IMR-90 (cell line): ENCODE measurements around the gene RRAGD. TPM values are rescaled to one million over a fixed set of nuclear protein-coding genes. Genes with fewer than 3 reads are reported as not detected.

Experiments used
- ATAC-seq: fragments of 200-7000 bp; cut with Tn5 transposase; 2 replicates; pipeline ENCODE4 v1.9.1; 2020; ENCODE audit warnings: low read depth, mild to moderate bottlenecking, moderate library complexity
- BruUV-seq: library from RNA; stranded (reverse); fragments of 400-500 nt; replicated peaks from 2 replicates; lab custom pipeline; 2021; lab: Mats Ljungman, UMichigan
- CTCF ChIA-PET: fragments of 300-600 bp; formaldehyde crosslinking; extraction: SDS; loops from one replicate; lab custom pipeline; 2021; ENCODE audit warnings: antibody characterized with exemption; lab: Yijun Ruan, JAX
- POLR2A ChIA-PET: fragments of 300-600 bp; sonication (Branson Sonifier 250); formaldehyde crosslinking; loops from one replicate; lab custom pipeline; 2022; ENCODE audit warnings: antibody characterized with exemption; ENCODE audit not compliant: unreplicated experiment; lab: Charles Lee
- DNase-seq: peaks from one replicate; pipeline ENCODE4 v3.0.0; 2013
- H2AFZ ChIP-seq: replicated peaks from 2 replicates; pipeline ENCODE3; 2013; ENCODE audit warnings: low read length, mild to moderate bottlenecking; ENCODE audit not compliant: poor library complexity
- H2AK5ac ChIP-seq: 2 replicates; pipeline ENCODE4 v1.6.1; 2013; ENCODE audit warnings: low read depth, low read length, inconsistent platforms
- H2AK9ac ChIP-seq: replicated peaks from 2 replicates; pipeline ENCODE3; 2013; ENCODE audit warnings: mild to moderate bottlenecking, low read depth, low read length, moderate library complexity; ENCODE audit not compliant: poor library complexity
- H2BK120ac ChIP-seq: 2 replicates; pipeline ENCODE4 v1.6.1; 2013; ENCODE audit warnings: low read depth, low read length, inconsistent platforms
- H2BK15ac ChIP-seq: 3 replicates; pipeline ENCODE4 v1.6.1; 2013; ENCODE audit warnings: low read depth, low read length, inconsistent platforms
- H2BK20ac ChIP-seq: 2 replicates; pipeline ENCODE4 v1.6.1; 2013; ENCODE audit warnings: low read depth, mild to moderate bottlenecking, inconsistent platforms, low read length, moderate library complexity
- H2BK5ac ChIP-seq: 2 replicates; pipeline ENCODE4 v1.6.1; 2013; ENCODE audit warnings: mild to moderate bottlenecking, low read depth, low read length, inconsistent platforms; ENCODE audit not compliant: poor library complexity, severe bottlenecking
- H3K14ac ChIP-seq: replicated peaks from 2 replicates; pipeline ENCODE4 v1.6.1; 2013; ENCODE audit warnings: low read depth, low read length, inconsistent platforms
- H3K18ac ChIP-seq: 2 replicates; pipeline ENCODE4 v1.6.1; 2013; ENCODE audit warnings: low read depth, low read length, control low read depth
- H3K23ac ChIP-seq: 2 replicates; pipeline ENCODE4 v1.6.1; 2013; ENCODE audit warnings: low read depth, low read length, inconsistent platforms
- H3K27ac ChIP-seq: 2 replicates; pipeline ENCODE4 v1.5.1; 2013; ENCODE audit warnings: mild to moderate bottlenecking, control low read depth, low read length; ENCODE audit not compliant: insufficient read depth
- H3K27me3 ChIP-seq: 2 replicates; pipeline ENCODE4 v1.6.1; 2013; ENCODE audit warnings: low read length; ENCODE audit not compliant: control insufficient read depth, insufficient read depth
- H3K36me3 ChIP-seq: 2 replicates; pipeline ENCODE4 v1.6.1; 2013; ENCODE audit warnings: low read length, mixed read lengths; ENCODE audit not compliant: control insufficient read depth, insufficient read depth
- H3K4ac ChIP-seq: 2 replicates; pipeline ENCODE4 v1.6.1; 2013; ENCODE audit warnings: low read depth, low read length, inconsistent platforms
- H3K4me1 ChIP-seq: 2 replicates; pipeline ENCODE4 v1.6.1; 2013; ENCODE audit warnings: low read length, mixed read lengths; ENCODE audit not compliant: control insufficient read depth, insufficient read depth
- H3K4me2 ChIP-seq: 2 replicates; pipeline ENCODE4 v1.6.1; 2013; ENCODE audit warnings: low read depth, mild to moderate bottlenecking, control low read depth, low read length, moderate library complexity
- H3K4me3 ChIP-seq: 2 replicates; pipeline ENCODE4 v1.5.1; 2013; ENCODE audit warnings: low read depth, mild to moderate bottlenecking, control low read depth, low read length, moderate library complexity; ENCODE audit not compliant: insufficient read depth
- H3K56ac ChIP-seq: 2 replicates; pipeline ENCODE4 v1.6.1; 2013; ENCODE audit warnings: low read length, inconsistent platforms; ENCODE audit not compliant: insufficient read depth; ENCODE audit errors: extremely low read depth
- H3K79me1 ChIP-seq, 2 experiments: 2 replicates each; pipeline ENCODE4 v1.6.1; 2013; ENCODE audit warnings: low read length in 2 of 2, inconsistent platforms in 1 of 2, low read depth in 1 of 2
- H3K9ac ChIP-seq: 2 replicates; pipeline ENCODE4 v1.6.1; 2013; ENCODE audit warnings: low read depth, low read length, control low read depth
- H3K9me1 ChIP-seq: 2 replicates; pipeline ENCODE4 v1.6.1; 2013; ENCODE audit warnings: low read length, inconsistent platforms; ENCODE audit not compliant: insufficient read depth
- H3K9me3 ChIP-seq: 2 replicates; pipeline ENCODE4 v1.6.1; 2013; ENCODE audit warnings: low read length; ENCODE audit not compliant: control insufficient read depth, insufficient read depth
- H4K20me1 ChIP-seq: 2 replicates; pipeline ENCODE4 v1.6.1; 2013; ENCODE audit warnings: low read length, inconsistent platforms; ENCODE audit not compliant: insufficient read depth
- H4K5ac ChIP-seq: 2 replicates; pipeline ENCODE4 v1.6.1; 2013; ENCODE audit warnings: mild to moderate bottlenecking, low read depth, low read length, control low read depth
- H4K8ac ChIP-seq, 2 experiments: 2 replicates each; pipeline ENCODE4 v1.6.1; 2013; ENCODE audit warnings: low read depth in 2 of 2, low read length in 2 of 2, control low read depth in 1 of 2, inconsistent platforms in 1 of 2
- H4K91ac ChIP-seq: 2 replicates; pipeline ENCODE4 v1.6.1; 2013; ENCODE audit warnings: low read depth, low read length, inconsistent platforms; ENCODE audit not compliant: insufficient read depth
- BHLHE40 ChIP-seq: fragments of 150-350 bp; IDR thresholded peaks from 2 replicates; pipeline ENCODE4 v1.6.1; 2016; ENCODE audit warnings: mild to moderate bottlenecking, low read depth, low read length
- CEBPB ChIP-seq: IDR thresholded peaks from 2 replicates; pipeline ENCODE4 v1.6.1; 2012; ENCODE audit warnings: low read depth, low read length, improper control_type of control experiment
- CHD1 ChIP-seq: IDR thresholded peaks from 2 replicates; pipeline ENCODE4 v1.6.1; 2012; ENCODE audit warnings: low read depth, low read length, improper control_type of control experiment
- FOS ChIP-seq: fragments of 150-350 bp; IDR thresholded peaks from 2 replicates; pipeline ENCODE4 v1.6.1; 2016; ENCODE audit warnings: low read depth, low read length
- MAFK ChIP-seq: IDR thresholded peaks from 2 replicates; pipeline ENCODE4 v1.6.1; 2012; ENCODE audit warnings: low read depth, low read length, improper control_type of control experiment
- MAZ ChIP-seq: IDR thresholded peaks from 2 replicates; pipeline ENCODE4 v1.6.1; 2012; ENCODE audit warnings: low read depth, mild to moderate bottlenecking, low read length, improper control_type of control experiment, moderate library complexity, borderline replicate concordance
- MXI1 ChIP-seq: IDR thresholded peaks from 2 replicates; pipeline ENCODE4 v1.6.1; 2012; ENCODE audit warnings: low read depth, mild to moderate bottlenecking, low read length, moderate library complexity, borderline replicate concordance
- POLR2A ChIP-seq: IDR thresholded peaks from 2 replicates; pipeline ENCODE4 v1.6.1; 2012; ENCODE audit warnings: mild to moderate bottlenecking, low read depth, low read length
- RAD21 ChIP-seq: IDR thresholded peaks from 2 replicates; pipeline ENCODE4 v1.6.1; 2012; ENCODE audit warnings: low read length, improper control_type of control experiment
- RCOR1 ChIP-seq: IDR thresholded peaks from 2 replicates; pipeline ENCODE4 v1.6.1; 2012; ENCODE audit warnings: mild to moderate bottlenecking, low read length, improper control_type of control experiment; ENCODE audit not compliant: insufficient replicate concordance
- SMC3 ChIP-seq: fragments of 150-350 bp; IDR thresholded peaks from 2 replicates; pipeline ENCODE4 v1.6.1; 2016; ENCODE audit warnings: low read depth, mild to moderate bottlenecking, antibody characterized with exemption, low read length, moderate library complexity
- WGBS, 2 experiments: methylation state at CpG; one replicate each; pipeline versions ENCODE4 v1.1.5 to v1.1.7; 2013; ENCODE audit warnings: missing lambda C conversion rate in 2 of 2; ENCODE audit not compliant: insufficient read length in 1 of 2; ENCODE audit errors: extremely low coverage in 2 of 2; 5-methylcytosine and 5-hydroxymethylcytosine counted together
- dilution Hi-C: fragments of 300-500 bp; cut with HindIII; formaldehyde crosslinking; loops from one replicate; pipeline ENCODE4 v1.14.3; 2018; ENCODE audit warnings: low sequenced_read_pairs; ENCODE audit not compliant: unreplicated experiment
- in situ Hi-C: fragments of 300-500 bp; cut with MboI; formaldehyde crosslinking; loops from 3 replicates; pipeline ENCODE4 v1.14.3; 2019; ENCODE audit warnings: low sequenced_read_pairs, inconsistent platforms, mixed read lengths
- intact Hi-C: fragments of 100-400 bp; cut with micrococcal nuclease; formaldehyde crosslinking; loops from 2 replicates; pipeline ENCODE4 v1.10.0; 2022
- polyA plus RNA-seq, 3 experiments: library from polyadenylated mRNA; depleted of rRNA; stranded (reverse); fragments of >200 nt; gene quantifications; 2 replicates each; pipeline ENCODE4 v1.2.3, GENCODE V29; 2012; ENCODE audit warnings: low replicate concordance in 1 of 3
- total RNA-seq: library from RNA; depleted of rRNA; stranded (reverse); fragments of >200 nt; gene quantifications from 2 replicates; pipeline ENCODE4 v1.2.3, GENCODE V29; 2012
- TF ChIP-seq, protein P1 (sequence below): conservative IDR thresholded peaks from 2 replicates; pipeline ENCODE4 v1.5.1; 2012; ENCODE audit warnings: mild to moderate bottlenecking, low read depth, low read length, improper control_type of control experiment
- TF ChIP-seq, protein P2 (sequence below): fragments of 150-350 bp; IDR thresholded peaks from 2 replicates; pipeline ENCODE4 v1.6.1; 2017; ENCODE audit warnings: mild to moderate bottlenecking, antibody characterized with exemption, low read length, low read depth

RRAGD gene
- total and polyA plus RNA-seq, 2 of the 4 experiments (the other 2 are of a cell fraction): not detected

DNA sequence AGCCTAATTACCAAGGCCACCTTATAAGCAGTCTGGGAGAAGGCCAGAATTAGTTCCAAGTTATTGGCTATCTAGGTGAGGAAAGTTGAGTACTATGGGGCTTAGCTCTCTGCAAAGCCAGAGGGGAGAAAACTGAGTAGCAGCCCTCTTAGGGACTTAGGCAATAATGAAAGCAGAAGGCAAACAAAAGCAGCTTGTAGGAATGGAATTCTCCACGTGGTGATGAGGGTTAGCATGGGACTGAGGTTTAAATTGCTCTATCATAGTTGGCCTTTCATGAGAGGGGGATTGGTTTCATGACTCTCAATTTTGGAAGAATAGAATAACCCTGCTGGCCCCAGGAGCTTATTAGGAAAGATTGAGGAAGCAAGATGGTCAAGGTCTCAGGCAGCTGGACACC lies 52.5 kb downstream of the RRAGD start:
- Histone ChIP-seq H4K8ac (no peak overlapping the region), H3K18ac (no peak overlapping the region), H3K4me1 (no peaks in the 10 kb centered on the region), H3K36me3 (no peaks in the 10 kb centered on the region), H3K56ac (no peak overlapping the region), H2BK15ac (no peak overlapping the region), H3K4me3 (no peak overlapping the region), H3K14ac (no peak overlapping the region), H3K9me1 (no peaks in the 10 kb centered on the region), H2BK120ac (no peak overlapping the region), H2AK5ac (no peak overlapping the region), H4K91ac (no peak overlapping the region), H3K79me1 (no peaks in the 10 kb centered on the region), H2AFZ (no peak overlapping the region), H3K27ac (no peak overlapping the region), H2BK20ac (no peak overlapping the region), H3K4ac (no peak overlapping the region), H2BK5ac (no peak overlapping the region), H3K4me2 (no peak overlapping the region), H4K20me1 (no peaks in the 10 kb centered on the region), H3K23ac (no peak overlapping the region), H4K5ac (no peak overlapping the region), H3K9me3 (no peaks in the 10 kb centered on the region), H3K9ac (no peak overlapping the region), H2AK9ac (no peak overlapping the region), H3K27me3 (no peaks in the 10 kb centered on the region)
- ChIA-PET CTCF (no interaction called here), POLR2A (interaction anchor here (0.6 kb wide), 1 partner anchor 253 kb away, joined by 6 read pairs; no protein-coding TSS in a partner anchor)
- dilution Hi-C loops (no loop called here), intact Hi-C loops (no loop called here), in situ Hi-C loops (loop anchor here (25.0 kb wide), 2 partner anchors 222 to 372 kb away; partner anchors contain the start of gene PM20D2)
- WGBS, 2 experiments: no CpG with 5 or more reads among the region's 1 CpG
- ATAC-seq (no peak), DNase-seq (no peak)
- TF ChIP-seq, protein P1, sequence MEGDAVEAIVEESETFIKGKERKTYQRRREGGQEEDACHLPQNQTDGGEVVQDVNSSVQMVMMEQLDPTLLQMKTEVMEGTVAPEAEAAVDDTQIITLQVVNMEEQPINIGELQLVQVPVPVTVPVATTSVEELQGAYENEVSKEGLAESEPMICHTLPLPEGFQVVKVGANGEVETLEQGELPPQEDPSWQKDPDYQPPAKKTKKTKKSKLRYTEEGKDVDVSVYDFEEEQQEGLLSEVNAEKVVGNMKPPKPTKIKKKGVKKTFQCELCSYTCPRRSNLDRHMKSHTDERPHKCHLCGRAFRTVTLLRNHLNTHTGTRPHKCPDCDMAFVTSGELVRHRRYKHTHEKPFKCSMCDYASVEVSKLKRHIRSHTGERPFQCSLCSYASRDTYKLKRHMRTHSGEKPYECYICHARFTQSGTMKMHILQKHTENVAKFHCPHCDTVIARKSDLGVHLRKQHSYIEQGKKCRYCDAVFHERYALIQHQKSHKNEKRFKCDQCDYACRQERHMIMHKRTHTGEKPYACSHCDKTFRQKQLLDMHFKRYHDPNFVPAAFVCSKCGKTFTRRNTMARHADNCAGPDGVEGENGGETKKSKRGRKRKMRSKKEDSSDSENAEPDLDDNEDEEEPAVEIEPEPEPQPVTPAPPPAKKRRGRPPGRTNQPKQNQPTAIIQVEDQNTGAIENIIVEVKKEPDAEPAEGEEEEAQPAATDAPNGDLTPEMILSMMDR: no peak
- no peak for TF ChIP-seq MAZ
- TF ChIP-seq SMC3: no peak
- no peak for TF ChIP-seq MAFK
- no peak for TF ChIP-seq MXI1
- TF ChIP-seq, protein P2, sequence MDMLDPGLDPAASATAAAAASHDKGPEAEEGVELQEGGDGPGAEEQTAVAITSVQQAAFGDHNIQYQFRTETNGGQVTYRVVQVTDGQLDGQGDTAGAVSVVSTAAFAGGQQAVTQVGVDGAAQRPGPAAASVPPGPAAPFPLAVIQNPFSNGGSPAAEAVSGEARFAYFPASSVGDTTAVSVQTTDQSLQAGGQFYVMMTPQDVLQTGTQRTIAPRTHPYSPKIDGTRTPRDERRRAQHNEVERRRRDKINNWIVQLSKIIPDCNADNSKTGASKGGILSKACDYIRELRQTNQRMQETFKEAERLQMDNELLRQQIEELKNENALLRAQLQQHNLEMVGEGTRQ: no peak
- TF ChIP-seq CEBPB: no peak
- no peak for TF ChIP-seq RCOR1
- no peak for TF ChIP-seq FOS
- no peak for TF ChIP-seq CHD1
- no peak for TF ChIP-seq BHLHE40
- TF ChIP-seq RAD21: no peak
- TF ChIP-seq POLR2A: no peak
- BruUV-seq: no TSS peak
